GM23248 (cell line): ENCODE measurements around the gene KAZN.

Source experiments
- EZH2 ChIP-seq: fragments of 200-600 bp; sonication (generic); IDR thresholded peaks from 2 replicates; pipeline ENCODE4 v1.6.1; 2018; ENCODE audit warnings: antibody characterized with exemption, mild to moderate bottlenecking; ENCODE audit not compliant: insufficient read depth, poor library complexity, severe bottlenecking
- EZH2phosphoT487 ChIP-seq: fragments of 200-600 bp; sonication (generic); IDR thresholded peaks from 2 replicates; pipeline ENCODE4 v1.6.1; 2018; ENCODE audit warnings: antibody characterized with exemption, moderate library complexity, mild to moderate bottlenecking, low read depth; ENCODE audit not compliant: insufficient read depth

DNA sequence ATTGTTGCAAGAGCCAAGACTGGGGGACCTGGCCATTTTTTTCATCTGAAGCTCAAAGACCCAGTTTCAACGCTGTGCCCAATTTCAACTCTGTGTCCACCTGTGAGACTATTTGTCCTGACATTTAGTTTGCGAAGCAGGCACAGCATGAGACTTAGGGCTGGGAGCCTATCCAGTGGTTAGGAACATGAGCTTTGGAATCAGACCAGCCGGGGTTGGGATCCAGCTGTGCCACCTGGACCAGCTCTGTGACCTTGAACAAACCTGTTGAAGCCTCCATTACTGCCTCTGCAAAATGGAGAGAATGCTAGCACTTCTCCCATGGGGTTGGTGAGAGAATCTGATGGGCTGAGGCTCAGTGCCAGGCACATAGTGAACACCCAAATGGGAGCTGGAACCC lies 348.9 kb downstream of the KAZN start:
- TF ChIP-seq EZH2phosphoT487, result no peak
- no peak for TF ChIP-seq EZH2
